ENCODE data around the gene CD81.

GRCh38 chr11:2331404-2331803 lies 45.7 kb upstream of the CD81 start:
- TF ChIP-seq CTCF (IDR thresholded peaks at IDR 0.05) (no peak), POLR2AphosphoS5 (IDR thresholded peaks at IDR 0.05) (no peak)
